Brain microvascular endothelial cell (primary cell): ENCODE results near the gene FST.

Experiments used
- DNase-seq: peaks from one replicate; pipeline ENCODE4 v3.0.0-alpha.2; 2020
- H3K27ac ChIP-seq: fragments of 250-450 bp; sonication (Bioruptor Pico); 2 replicates; pipeline ENCODE4 v1.5.1; 2020; ENCODE audit warnings: mild to moderate bottlenecking, moderate library complexity
- H3K27me3 ChIP-seq: fragments of 250-450 bp; sonication (Bioruptor Pico); replicated peaks from 2 replicates; pipeline ENCODE4 v1.5.1; 2020; ENCODE audit warnings: mild to moderate bottlenecking
- H3K36me3 ChIP-seq: fragments of 250-450 bp; sonication (Bioruptor Pico); replicated peaks from 2 replicates; pipeline ENCODE4 v1.5.1; 2020; ENCODE audit warnings: mild to moderate bottlenecking
- H3K4me3 ChIP-seq: 2 replicates; pipeline ENCODE4 v1.5.1; 2011; ENCODE audit warnings: low read depth, mild to moderate bottlenecking, control low read depth, low read length, moderate library complexity
- CTCF ChIP-seq: IDR thresholded peaks from 2 replicates; pipeline ENCODE4 v1.5.1; 2011; ENCODE audit warnings: low read depth, mild to moderate bottlenecking, moderate library complexity, low read length, control low read depth, inconsistent platforms; ENCODE audit errors: missing control alignments
- in situ Hi-C: cut with HindIII; loops from 2 replicates; pipeline ENCODE4 v1.10.0; 2017; ENCODE audit warnings: low sequenced_read_pairs, low pct_ligation_motif_present

Gene FST

GRCh38 chr5:53476531-53477480 is 3.6 kb upstream of the FST start:
- in situ Hi-C loops: no loop called here
- no peak for TF ChIP-seq CTCF
- no peak overlapping the region for H3K27ac ChIP-seq
- H3K36me3 ChIP-seq: no peaks in the 10 kb centered on the region
- H3K4me3 ChIP-seq: no peak overlapping the region
- no peaks in the 10 kb centered on the region for H3K27me3 ChIP-seq
- no peak for DNase-seq

GRCh38 chr5:53478411-53479044 is 1.9 kb upstream of the FST start:
- H3K27me3 ChIP-seq: no peaks in the 10 kb centered on the region
- DNase-seq: peak; percentile 28
- H3K27ac ChIP-seq: no peak overlapping the region
- H3K36me3 ChIP-seq: no peaks in the 10 kb centered on the region
- in situ Hi-C loops: no loop called here
- H3K4me3 ChIP-seq: peak overlapping the region; percentile 70
- peak; percentile 54 for TF ChIP-seq CTCF

- DNase-seq: no peak
- Histone ChIP-seq H3K4me3 (peak overlapping the region; percentile 70), H3K27me3 (no peaks in the 10 kb centered on the region), H3K36me3 (no peaks in the 10 kb centered on the region), H3K27ac (no peak overlapping the region)
- in situ Hi-C loops: no loop called here
- TF ChIP-seq CTCF: no peak
Observed at GRCh38 chr5:53479045-53479589, 1.3 kb upstream of the FST start.

GRCh38 chr5:53479590-53480415 is 626 bp upstream of the FST start:
- Histone ChIP-seq H3K27me3 (no peaks in the 10 kb centered on the region), H3K36me3 (no peaks in the 10 kb centered on the region), H3K27ac (no peak overlapping the region), H3K4me3 (peak overlapping the region; percentile 70)
- peak; percentile 28 for DNase-seq
- in situ Hi-C loops: no loop called here
- TF ChIP-seq CTCF: no peak

GRCh38 chr5:53481159-53481886 is 894 bp downstream of the FST start:
- no peaks in the 10 kb centered on the region for H3K27me3 ChIP-seq
- TF ChIP-seq CTCF: no peak
- no peak overlapping the region for H3K27ac ChIP-seq
- no peak for DNase-seq
- in situ Hi-C loops: no loop called here
- no peaks in the 10 kb centered on the region for H3K36me3 ChIP-seq
- peak overlapping the region; percentile 70 for H3K4me3 ChIP-seq
